Right renal pelvis (tissue), 4 donors: ENCODE results near the gene FZD1. TPM values are rescaled to one million over a fixed set of nuclear protein-coding genes. Genes with fewer than 3 reads are reported as not detected.
A peak's percentile ranks its signal among the peaks of the same experiment; 100 is the strongest.

Source experiments
- DNase-seq, 4 donors: peaks; one replicate each; pipeline ENCODE4 v3.0.0-alpha.2; 2013; ENCODE audit warnings: low read depth in 4 of 4, low spot score in 3 of 4, missing footprints in 1 of 4
- polyA plus RNA-seq, 4 donors: library from polyadenylated mRNA; unstranded; fragments of 120-200 nt; gene quantifications; one replicate each; pipeline ENCODE4 v1.2.1, GENCODE V29; 2013; ENCODE audit not compliant: insufficient read length in 4 of 4

Gene FZD1
- polyA plus RNA-seq, 4 donors = 64.1 to 74.4 (median 69.1) TPM

- DNase-seq = peak in 1 of 4 donors; percentile 61
Measured at GRCh38 chr7:91264924-91265681, 870 bp downstream of the FZD1 start.

DNA sequence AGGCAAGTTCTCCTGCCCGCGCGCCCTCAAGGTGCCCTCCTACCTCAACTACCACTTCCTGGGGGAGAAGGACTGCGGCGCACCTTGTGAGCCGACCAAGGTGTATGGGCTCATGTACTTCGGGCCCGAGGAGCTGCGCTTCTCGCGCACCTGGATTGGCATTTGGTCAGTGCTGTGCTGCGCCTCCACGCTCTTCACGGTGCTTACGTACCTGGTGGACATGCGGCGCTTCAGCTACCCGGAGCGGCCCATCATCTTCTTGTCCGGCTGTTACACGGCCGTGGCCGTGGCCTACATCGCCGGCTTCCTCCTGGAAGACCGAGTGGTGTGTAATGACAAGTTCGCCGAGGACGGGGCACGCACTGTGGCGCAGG, 1.4 kb downstream of the FZD1 start:
- DNase-seq = peak in 1 of 4 donors; percentile 49

GRCh38 chr7:91266067-91266688, 1.9 kb downstream of the FZD1 start:
- DNase-seq = peak in 1 of 4 donors; percentile 49

DNA sequence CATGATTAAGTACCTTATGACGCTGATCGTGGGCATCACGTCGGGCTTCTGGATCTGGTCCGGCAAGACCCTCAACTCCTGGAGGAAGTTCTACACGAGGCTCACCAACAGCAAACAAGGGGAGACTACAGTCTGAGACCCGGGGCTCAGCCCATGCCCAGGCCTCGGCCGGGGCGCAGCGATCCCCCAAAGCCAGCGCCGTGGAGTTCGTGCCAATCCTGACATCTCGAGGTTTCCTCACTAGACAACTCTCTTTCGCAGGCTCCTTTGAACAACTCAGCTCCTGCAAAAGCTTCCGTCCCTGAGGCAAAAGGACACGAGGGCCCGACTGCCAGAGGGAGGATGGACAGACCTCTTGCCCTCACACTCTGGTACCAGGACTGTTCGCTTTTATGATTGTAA, 2.5 kb downstream of the FZD1 start:
- no peak for DNase-seq

DNA sequence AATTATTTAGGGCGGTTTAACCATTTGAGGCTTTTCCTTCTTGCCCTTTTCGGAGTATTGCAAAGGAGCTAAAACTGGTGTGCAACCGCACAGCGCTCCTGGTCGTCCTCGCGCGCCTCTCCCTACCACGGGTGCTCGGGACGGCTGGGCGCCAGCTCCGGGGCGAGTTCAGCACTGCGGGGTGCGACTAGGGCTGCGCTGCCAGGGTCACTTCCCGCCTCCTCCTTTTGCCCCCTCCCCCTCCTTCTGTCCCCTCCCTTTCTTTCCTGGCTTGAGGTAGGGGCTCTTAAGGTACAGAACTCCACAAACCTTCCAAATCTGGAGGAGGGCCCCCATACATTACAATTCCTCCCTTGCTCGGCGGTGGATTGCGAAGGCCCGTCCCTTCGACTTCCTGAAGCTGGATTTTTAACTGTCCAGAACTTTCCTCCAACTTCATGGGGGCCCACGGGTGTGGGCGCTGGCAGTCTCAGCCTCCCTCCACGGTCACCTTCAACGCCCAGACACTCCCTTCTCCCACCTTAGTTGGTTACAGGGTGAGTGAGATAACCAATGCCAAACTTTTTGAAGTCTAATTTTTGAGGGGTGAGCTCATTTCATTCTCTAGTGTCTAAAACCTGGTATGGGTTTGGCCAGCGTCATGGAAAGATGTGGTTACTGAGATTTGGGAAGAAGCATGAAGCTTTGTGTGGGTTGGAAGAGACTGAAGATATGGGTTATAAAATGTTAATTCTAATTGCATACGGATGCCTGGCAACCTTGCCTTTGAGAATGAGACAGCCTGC, 3.1 kb downstream of the FZD1 start:
- no peak for DNase-seq

GRCh38 chr7:91270372-91270771, 6.1 kb downstream of the FZD1 start:
- DNase-seq = no peak

DNA sequence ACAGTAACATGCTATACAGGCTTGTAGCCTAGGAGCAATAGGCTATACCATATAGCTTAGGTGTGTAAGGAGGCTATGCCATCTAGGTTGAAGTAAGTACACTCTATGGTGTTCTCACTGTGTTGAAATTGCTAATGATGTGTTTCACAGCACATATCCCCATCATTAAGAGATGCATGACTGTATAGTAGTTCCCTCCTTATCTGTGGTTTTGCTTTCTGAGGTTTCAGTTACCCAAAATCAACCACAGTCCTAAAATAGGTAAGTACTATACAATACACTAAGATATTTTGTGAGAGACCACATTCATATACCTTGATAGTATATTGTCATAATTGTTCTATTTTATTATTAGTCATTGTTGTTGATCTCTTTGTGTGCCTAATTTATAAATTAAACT, 12.7 kb downstream of the FZD1 start:
- no peak for DNase-seq

- DNase-seq = no peak
Measured at GRCh38 chr7:91280185-91280584, 16.0 kb downstream of the FZD1 start.

DNA sequence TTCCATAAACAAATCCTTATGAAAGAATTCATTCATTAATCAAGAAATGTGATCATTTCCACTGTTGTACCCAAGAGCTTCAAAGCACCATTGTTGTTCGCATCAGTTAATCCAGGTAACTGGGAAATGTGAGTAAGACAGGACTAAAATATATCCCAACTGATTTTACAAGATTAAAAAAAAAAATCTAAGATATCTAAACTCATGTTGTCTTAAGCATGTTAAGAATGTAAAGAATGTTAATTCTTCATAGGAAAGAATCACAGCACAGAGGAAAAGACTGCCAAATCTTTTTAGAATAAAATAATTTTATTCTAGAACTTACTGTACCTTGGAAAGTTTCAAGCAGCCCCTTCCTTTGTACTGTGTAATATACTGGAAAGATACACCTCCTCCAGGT, 16.4 kb downstream of the FZD1 start:
- DNase-seq = no peak

DNA sequence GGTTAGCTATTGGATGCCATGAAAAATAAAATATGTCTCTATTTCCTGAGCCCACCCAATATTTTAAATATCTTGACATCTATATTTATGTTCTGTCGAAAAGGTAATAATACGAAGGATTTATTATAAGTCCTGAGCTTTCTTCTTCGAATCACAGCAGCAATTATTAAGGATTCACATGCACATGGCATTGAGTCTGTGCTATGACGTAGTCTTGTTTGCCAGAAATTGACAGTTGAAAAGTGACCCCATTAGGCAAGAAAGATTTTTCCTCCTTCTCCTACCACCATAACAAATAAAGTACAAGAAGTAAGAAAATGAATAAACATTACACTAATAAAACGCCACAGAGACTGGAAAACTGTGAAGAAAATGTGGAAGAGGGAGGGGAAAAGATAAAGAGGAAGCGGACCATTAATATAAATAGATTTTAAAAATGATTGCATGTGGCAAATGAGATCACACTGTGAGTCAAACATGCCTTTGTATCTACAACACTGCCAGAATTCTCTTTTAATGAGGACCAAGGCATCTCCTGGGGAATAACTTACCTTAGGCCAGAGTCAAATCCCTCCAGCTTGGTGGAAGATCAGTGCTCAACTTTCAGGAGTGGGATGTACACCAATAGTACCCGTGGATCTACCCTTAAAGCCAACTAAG, 21.6 kb downstream of the FZD1 start:
- no peak for DNase-seq

DNA sequence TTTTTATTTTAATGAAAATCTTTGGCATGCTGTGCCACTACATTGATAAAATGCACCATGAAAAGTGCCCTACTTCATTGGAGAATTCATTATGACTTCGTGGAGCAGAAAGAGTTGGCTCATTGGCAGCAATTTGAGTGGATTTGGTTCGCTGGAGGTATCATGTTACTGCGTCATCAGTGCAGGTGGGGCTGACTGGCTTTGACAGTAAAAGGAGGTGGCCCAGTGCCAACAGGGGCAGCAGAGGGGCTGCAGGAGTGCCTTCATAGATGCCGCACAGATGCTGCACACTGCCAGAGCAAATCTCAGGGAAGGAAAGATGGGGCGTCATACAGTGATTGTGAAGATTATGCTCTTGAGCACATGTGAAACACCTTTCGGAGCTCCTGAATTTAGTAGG, 22.2 kb downstream of the FZD1 start:
- DNase-seq = no peak

DNA sequence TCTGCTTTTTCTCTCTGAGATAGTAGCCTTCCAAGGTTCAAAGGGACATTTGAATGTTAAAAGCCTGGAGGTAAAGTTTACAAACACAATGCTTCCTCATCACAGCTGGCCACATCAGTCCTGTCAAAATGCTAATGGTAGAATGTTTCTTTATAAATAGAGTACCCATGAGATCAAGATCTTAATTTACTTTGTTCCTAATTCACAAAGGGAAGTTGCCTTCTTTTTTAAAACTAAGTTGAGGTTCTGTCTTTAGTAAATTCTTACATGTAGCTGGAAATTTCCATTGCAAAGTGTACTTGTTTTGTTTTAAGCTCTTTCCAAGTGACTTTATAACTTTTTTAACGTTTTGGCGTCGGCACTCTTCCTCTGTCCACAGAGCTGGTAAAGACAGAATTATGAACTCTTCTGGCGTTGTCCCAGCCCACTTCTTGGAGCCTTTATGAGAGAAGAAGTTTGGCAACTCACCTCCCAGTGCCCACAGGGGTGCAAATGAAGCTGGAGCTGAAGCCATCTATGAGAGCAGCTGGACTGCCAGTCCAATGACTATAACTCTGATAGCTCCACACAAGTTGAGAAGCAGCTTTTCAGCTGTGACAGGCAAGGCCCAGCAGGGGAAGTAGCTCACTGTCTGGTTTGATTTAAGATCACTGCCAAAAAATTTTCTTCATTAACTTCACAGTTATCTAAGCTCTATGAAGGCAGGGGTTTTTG, 23.3 kb downstream of the FZD1 start:
- no peak for DNase-seq

GRCh38 chr7:91288208-91288824, 24.1 kb downstream of the FZD1 start:
- no peak for DNase-seq

DNA sequence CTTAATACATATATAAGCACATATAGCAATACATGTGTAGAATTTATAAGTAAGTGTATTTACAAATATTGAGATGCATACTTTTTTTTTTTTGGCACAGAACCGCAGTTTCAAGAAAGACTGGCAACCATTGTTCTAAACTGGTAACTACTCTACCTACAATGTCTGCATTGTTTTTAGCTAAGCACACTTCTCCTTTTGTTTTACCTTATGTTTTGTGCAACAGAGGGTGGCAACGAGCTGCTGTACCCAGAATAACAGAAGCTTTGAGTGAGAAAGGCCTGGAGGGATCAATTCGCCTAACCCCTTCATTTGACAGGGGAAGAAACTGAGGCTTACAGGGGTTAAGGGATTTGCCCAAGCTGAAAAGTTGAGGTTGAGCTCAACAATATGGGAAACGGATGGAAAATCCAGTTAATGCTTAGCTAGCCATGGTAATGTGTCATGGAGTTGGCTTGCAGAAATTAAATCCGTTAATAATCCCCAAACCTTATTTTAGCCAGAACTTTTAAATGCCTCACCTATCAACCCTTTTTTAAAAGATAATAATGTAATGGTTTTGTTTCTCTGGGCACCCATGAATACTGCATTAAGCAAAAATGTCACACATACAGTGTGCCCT, 25.5 kb downstream of the FZD1 start:
- DNase-seq = no peak

DNA sequence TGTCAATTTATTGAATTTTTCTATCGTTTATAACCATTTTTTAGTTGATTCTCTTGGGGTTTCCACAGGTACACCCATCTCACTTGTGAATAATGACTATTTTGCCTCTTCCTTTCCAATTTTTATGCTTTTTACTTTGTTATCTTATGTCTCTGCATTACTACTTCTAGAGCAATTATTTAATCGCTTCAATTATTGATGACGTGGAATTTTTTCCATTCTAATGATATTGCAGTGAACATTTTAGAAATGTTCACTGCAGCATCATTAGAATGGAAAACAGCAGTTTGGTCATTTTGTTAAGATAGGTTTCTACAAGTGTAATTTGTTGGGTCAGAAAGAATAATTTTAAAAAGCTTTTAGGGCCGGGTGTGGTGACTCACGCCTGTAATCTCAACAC, 27.1 kb downstream of the FZD1 start:
- DNase-seq = no peak

GRCh38 chr7:91291902-91292301, 27.7 kb downstream of the FZD1 start:
- no peak for DNase-seq

DNA sequence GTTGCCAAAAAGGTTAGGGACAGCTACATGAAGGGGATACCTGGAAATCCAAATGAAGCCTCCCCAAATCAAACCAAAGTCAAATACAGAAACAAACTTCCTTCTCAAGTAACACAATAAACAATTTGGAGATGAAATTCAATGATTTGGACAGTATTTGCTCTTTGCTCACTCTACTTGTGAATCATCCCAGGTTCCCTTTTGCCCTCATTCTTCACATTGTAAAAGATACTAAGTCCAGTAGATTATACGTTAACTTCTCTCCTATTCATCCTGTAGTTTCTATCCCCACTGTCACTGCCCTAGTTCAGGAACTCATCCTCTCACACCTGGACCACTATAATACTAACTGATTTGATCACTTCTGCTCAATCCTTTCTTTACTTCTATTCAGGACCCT, 28.3 kb downstream of the FZD1 start:
- DNase-seq = no peak

DNA sequence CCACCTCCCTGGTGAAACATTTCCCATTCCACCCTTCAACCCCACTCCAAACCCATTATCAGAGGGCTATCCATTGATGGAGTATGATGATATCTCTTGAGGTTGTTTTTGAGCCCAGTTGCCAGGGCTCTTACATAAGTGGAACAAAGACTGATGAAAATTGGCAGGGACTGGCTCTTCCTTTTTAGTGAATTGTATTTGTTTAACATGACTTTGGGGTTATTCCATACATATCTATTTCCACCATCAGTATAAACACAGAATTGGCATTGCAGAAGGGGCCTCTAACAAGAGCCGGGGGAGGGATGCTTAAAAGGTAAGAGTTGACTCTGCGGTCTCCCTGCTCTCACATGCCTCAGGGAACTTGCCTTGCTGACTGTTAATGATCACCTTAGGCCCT, 28.9 kb downstream of the FZD1 start:
- no peak for DNase-seq

DNA sequence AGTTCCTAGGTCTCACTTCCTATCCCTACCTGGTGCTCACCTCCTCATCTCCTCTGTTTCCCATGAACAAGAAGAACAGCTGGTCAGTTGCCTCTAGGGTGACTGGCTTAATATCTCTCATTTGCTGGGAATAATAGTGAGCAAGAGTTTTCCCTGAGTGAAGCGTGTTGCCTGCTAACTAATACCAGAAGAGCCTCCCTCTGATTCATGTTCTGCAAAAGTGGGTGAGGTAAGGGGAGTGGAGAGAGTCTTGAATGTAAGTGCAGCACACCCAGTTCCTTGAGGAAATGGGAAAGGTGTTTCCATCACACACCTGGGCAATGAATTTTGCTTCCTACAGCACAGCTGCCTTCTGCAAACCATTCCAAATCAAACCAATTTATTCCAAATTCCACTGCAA, 29.6 kb downstream of the FZD1 start:
- DNase-seq = no peak
